Jurkat, Clone E6-1 (cell line): ENCODE measurements around the gene SCAMP2. TPM values are rescaled to one million over a fixed set of nuclear protein-coding genes. Genes with fewer than 3 reads are reported as not detected.
"Not testable (repeated sequence)": the region's sequence is repeated elsewhere in the genome, so short reads cannot be mapped to it uniquely, and the experiment has no call there.

Source experiments
- DNase-seq: peaks from one replicate; pipeline ENCODE4 v3.0.0-alpha.2; 2011; ENCODE audit warnings: low read depth, low spot score
- H3K4me3 ChIP-seq: 2 replicates; pipeline ENCODE4 v1.5.1; 2011; ENCODE audit warnings: mild to moderate bottlenecking, low read length, control low read depth, moderate library complexity
- polyA plus RNA-seq: library from polyadenylated mRNA; unstranded; fragments of >200 nt; gene quantifications from one replicate; pipeline ENCODE4 v1.2.1, GENCODE V29; 2012; ENCODE audit warnings: missing spikeins; ENCODE audit not compliant: insufficient read length, insufficient read depth

Gene SCAMP2, protein sequence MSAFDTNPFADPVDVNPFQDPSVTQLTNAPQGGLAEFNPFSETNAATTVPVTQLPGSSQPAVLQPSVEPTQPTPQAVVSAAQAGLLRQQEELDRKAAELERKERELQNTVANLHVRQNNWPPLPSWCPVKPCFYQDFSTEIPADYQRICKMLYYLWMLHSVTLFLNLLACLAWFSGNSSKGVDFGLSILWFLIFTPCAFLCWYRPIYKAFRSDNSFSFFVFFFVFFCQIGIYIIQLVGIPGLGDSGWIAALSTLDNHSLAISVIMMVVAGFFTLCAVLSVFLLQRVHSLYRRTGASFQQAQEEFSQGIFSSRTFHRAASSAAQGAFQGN
- 70.9 TPM for polyA plus RNA-seq

DNA sequence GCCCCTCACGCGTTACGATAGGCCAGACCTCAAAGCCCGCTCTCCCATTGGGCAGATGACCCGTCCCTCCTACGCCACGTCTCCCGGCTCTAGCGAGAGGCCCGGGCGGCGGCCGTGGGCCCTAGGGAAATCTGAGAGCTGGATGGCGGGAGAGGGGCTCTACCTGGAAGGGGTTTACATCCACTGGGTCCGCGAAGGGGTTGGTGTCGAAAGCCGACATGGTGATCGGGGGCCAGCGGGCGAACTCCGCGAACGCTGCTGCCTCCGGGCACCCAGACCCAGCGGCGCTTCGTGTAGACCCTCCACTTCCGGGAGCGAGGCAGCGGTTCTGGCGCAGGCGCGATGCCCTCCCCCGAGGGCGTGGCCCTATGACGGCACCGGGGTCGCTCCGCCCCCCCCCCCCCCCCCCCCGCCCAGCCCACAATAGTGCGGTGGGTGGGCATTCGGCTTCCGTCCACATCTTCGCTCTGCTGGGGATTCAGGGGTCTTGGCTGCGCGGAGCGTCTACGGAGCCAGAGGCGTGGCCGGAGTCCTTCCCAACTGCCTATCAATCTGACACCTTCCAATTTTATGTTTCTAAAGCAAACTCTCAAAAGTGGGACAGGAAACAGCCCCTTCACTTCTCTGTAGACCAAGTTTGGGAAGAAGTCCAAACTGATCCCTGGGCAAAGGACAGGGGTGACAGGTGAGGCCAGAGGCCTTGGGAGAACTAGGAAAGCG is at the start of gene SCAMP2:
Gene SCAMP2, minus strand, starts transcription at position 330 of the 720 bp plus-strand sequence. Its CDS starts 110 bp downstream, at position 220.
- H3K4me3 ChIP-seq = peak within 1 kb of the TSS; percentile 91
- peak; percentile 92 for DNase-seq

DNA sequence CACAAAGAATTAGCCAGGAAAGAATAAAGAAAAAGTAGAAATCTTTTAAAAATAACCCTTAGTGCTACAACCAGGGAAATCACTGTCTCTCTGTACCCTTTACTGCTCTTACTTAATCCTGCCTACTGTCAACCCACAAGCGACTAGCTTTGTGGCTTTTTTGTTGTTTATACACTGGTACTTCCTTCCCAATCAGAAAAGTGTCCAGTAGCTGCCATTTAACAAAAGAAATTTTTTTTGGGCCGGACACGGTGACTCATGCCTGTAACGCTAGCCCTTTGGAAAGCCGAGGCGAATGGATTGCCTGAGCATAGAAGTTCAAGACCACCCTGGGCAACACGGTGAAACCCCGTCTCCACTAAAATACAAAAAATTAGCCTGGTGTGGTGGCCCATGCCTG is 47.3 kb upstream of the SCAMP2 start:
- no peak for DNase-seq
- H3K4me3 ChIP-seq = no peak overlapping the region

DNA sequence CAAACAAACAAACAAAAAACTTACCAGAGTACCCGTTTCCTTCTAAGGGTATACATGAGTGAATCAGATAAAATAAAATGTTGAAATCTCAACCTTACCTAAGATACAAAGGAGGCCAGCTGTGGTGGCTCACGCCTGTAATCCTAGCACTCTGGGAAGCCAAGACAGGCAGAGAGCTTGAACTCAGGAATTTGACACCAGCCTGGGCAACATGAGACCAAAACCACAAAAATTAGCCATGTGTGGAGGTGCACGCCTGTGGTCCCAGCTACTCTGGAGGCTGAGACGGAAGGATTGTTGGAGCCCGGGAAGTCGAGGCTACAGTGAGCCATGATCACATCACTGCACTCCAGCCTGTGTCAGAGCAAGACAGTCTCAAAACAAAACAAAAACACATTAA is 44.5 kb upstream of the SCAMP2 start:
- H3K4me3 ChIP-seq = no peak overlapping the region
- DNase-seq = no peak

DNA sequence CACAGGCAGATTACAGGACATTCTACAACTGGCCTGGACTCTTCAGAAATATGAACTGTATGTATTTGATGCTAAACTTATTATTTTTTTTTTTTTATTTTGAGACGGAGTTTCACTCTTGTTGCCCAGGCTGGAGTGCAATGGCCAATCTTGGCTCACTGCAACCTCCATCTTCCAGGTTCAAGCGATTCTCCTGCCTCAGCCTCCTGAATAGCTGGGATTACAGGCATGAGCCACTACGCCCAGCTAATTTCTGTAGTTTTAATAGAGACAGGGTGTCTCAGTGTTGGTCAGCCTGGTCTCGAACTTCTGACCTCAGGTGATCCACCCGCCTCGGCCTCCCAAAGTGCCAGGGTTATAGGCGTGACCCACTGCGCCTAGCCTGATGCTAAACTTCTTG is 40.6 kb upstream of the SCAMP2 start:
- not testable (repeated sequence) for H3K4me3 ChIP-seq, DNase-seq

DNA sequence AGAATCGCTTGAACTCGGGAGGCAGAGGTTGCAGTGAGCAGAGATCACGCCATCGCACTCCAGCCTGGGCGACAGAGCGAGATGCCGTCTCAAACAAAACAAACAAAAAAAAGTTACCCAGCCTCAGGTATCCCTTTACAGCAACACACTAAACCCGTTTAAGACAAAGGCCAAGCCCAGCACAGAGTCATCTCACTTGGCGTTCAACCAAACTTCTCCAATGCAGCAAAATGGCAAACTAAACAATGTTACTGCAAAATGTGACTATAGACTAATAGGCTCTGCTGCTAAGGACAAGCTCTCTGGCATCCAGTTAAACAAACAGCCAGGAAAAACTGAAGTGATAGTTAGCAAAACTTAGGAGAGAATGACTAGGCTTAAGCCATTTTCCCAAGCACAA is 39.9 kb upstream of the SCAMP2 start:
- no peak for DNase-seq
- H3K4me3 ChIP-seq = no peak overlapping the region

DNA sequence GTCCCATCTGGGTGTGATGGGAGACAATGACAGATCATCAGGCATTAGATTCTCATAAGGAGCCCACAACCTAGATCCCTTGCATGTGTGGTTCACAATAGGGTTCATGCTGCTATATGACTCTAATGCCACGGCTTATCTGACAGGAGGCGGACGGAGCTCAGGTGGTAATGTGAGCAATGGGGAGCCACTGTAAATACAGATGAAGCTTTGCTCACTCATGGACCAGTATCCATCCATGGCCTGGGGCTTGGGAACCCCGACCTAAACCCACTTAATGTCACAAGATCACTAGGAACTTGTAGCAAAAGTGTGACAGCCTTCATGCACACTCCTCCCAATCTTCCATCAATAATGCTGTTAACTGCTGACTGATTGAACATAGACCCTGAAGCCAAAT is 35.5 kb upstream of the SCAMP2 start:
- DNase-seq = no peak
- H3K4me3 ChIP-seq = no peak overlapping the region

DNA sequence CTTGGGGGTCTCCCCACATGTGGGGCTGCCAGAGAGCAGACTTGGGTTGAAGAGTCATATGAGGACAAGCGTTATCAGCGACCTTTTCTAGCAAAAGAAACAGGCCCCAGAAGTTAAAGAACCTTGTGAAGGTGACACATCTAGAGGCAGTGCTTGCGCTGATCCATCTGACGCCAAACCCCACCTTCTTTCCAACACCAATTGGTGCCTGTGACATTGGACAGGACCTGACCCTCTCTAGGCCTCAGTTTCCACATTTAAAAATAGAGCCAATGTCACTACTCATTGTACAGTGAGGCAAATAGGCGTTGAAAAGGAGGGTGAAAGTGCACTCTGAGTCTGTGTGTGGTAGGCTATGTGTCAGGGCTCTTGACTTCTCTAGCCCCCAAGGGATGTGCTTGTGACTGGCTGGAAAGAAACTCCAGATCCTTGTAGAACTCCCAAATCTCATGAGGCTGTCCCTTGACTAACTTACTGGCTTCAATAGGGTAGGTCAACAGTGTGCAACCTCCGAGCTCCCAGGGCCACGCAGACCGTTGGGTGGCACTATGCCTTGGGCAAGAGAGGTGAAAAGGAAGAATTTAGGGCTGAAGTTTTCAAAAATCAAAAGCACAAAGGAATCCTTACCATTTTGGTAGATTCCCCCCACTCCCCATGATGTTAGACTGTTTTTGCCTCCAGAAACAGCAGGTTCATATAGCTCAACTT is 34.2 kb upstream of the SCAMP2 start:
- H3K4me3 ChIP-seq = peak overlapping the region; percentile 57
- no peak for DNase-seq

DNA sequence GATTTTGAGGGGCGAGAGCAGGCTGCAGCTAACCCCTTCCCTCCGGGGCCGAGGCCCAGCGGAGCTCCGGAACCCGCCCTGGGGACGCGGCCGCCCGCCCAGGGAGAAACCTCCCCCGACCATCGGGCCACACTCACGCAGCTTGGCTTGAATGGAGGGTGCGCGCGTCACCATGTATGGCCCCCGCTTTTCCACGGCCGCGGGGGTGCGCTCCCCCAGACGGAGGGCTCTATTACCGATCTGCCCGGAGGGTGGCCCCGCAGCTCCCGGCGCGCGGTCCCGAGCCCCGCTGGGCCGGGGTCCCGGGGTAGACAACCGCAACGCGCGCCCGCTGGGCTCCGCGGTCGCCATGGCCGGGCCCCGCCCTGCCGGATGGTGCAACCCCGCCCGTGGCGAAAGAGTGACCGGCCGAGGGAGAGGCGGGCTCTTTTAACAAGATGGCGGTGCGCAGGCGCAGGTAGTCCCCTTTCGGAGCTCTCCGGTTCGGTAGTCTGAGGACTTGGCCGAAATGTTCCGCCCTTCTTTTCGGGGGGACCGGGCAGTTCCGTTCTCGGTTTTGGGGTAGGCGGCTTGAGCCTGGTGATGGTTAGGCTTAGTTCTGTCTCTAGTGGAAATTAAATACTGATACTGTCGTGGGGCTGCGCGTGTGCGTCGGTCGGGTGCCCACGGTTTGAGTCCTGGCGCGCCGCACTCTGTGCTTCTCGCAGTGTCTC is 33.4 kb upstream of the SCAMP2 start, which contains the start of gene FAM219B:
Gene FAM219B, minus strand, starts transcription at position 402 of the 713 bp plus-strand sequence. Its CDS starts 51 bp downstream, at position 351.
- H3K4me3 ChIP-seq = peak within 1 kb of the TSS; percentile 57
- DNase-seq = no peak

DNA sequence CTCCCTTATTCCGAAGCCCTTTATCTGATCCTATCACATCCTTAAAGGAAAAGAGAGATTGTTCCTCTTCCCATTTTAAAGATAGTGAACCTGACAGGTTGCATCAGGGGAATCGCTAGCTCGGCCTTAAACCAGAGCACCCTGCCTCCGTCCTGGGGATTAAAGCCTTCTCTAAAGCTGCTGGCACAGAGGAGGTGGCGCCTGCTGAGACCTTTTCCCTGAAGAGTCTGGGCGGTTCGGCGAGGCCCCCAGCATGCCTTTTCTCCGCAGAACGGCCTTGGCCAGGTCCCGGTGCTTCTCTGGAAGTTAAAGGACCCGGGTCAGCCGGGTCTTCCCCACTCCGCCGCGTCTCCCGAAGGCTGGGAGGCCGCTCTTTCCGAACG is 32.9 kb upstream of the SCAMP2 start:
- DNase-seq = no peak

DNA sequence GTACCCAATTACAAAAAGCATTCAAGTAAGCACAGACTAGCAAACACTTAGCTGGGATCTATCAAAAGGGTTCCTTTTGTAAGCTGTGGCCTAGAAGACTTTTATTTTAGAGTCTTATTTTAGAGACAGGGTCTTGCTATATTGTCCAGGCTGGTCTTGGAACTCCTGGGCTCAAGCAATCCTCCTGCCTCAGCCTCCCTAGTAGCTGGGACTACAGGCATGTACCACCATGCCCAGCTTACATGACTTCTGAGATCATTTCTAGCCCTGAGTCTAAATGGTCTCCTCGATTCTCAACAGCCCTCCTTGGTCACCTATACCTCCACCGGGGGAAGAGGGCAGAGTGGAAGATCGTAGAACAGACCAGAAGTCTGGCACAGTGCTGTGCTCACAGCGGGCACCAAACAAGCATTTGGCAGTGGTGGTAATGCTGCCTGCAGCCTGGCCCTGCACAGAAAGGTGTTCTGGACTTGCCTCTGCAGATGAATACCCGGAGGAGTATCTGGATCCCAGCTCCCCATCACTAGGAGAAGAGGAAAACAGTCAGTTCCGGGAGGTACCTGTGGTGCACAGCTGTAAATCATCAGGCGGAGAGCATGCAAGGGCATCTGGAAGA is 31.1 kb upstream of the SCAMP2 start:
- no peak overlapping the region for H3K4me3 ChIP-seq
- DNase-seq = no peak

More for the DNA sequence above, 32.9 kb upstream of the SCAMP2 start:
- peak overlapping the region; percentile 57 for H3K4me3 ChIP-seq

DNA sequence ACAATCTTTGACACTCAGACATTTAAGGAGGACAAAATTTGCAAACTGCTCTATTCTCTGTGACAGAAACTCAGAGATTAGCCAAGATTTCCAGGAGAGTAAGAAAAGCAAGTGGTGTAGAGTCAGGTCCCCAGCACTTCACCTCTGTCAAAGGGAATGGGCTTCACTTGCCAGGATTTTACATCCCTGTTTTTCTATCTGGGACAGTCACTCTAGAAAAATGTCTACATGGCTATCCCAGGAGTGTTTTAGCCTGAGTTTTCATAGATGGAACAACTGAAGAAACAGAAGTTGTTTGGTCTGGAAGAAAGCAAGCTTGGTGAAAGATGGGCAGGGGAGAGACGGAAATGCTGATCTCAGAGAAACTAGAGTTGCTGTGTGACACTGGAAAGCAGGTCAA is 30.5 kb upstream of the SCAMP2 start:
- no peak for DNase-seq
- no peak overlapping the region for H3K4me3 ChIP-seq

DNA sequence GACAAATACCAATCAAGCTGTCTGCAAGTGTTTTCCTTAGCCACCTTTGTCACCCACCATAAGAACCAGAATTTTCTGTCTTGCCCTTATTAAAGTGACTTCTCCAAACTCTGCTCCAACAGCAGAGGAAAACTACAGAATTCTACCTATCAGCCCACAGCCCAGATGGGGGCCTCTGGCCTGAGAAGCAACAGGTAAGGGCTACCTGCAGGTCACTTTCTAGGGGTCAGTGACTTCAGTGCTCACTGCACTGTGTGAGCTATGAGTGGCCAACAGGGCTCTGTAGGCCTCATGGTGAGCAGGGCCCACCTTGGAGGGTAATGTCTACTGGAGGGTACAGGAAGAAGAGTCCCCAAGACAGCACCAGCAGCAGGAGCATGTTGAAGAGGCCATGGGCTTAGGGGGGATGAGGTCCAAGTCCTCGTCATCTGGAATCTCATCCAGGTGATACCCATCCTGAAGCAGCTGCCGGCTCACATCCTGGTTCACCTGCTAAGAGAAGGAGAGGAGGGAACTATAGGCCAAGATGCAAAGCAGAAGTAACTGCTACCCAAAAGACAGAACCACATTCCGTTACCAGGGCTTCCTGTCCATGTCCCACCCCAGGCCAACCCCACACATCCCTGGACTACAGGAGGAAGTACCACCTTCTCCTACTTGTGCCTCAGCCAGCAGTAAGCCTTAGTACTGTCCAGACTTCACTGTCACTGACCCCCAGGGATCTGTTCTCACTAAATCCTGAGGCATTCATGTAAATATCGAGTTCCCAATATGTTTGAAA is 29.3 kb upstream of the SCAMP2 start:
- DNase-seq = no peak
- no peak overlapping the region for H3K4me3 ChIP-seq

DNA sequence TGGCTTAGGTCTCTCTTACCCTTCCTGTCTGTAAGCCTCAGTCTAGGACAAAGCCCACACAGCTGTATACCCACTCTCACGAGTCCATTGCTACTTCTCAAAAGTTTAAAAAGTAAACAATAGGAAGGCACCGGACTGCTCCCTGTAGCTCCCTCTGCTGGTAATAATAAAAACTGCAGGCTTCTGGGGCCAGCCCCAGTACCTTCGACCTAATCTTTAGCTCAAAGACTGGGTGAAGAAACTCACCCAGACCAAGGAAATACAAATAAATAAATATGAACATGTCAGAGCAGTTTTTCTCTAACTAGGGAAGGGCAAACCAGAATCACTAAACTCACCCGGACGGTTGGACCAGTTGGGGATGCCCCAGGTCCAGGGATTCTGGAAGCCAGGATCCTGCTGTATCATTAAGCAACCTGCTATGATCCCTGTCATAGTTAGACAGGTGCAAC is 28.5 kb upstream of the SCAMP2 start:
- peak; percentile 43 for DNase-seq

DNA sequence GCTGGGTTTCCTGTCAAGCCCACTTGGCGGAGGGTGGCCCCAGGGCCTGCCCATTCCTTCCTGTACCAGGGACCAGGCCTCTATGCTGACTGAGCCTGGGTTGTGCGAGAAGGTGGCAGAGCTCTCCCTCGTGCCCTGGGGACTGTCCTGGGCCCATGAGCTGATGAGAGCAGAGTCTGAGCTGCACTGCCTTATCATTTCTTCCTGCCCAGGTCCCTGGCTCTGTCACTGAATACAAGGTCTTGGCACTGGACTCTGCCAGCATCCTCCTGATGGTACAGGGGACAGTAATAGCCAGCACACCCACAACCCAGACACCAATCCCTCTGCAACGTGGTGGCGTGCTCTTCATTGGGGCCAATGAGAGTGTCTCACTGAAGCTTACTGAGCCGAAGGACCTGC is 24.1 kb upstream of the SCAMP2 start:
- no peak overlapping the region for H3K4me3 ChIP-seq
- DNase-seq = no peak

More for the DNA sequence above, 28.5 kb upstream of the SCAMP2 start:
- no peak overlapping the region for H3K4me3 ChIP-seq

DNA sequence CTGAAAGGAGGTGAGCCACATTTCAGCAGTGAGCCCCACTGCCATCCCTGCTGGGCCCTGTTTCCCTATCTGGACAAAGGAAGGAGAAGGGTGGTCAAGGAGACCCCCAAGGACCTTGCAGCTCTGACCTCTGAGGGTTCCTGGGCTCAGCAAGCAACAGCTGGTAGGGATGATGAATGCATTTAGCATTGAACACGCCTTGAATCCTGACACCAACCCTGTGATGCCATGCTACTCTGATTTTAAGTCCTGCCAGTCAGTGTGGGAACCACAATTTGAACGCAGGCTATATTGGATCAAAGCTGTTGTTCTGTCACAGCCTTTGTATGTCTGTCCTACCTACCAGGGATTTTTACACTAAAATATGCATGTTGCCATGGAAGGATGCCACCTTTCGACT is 23.2 kb upstream of the SCAMP2 start:
- H3K4me3 ChIP-seq = no peak overlapping the region
- no peak for DNase-seq

DNA sequence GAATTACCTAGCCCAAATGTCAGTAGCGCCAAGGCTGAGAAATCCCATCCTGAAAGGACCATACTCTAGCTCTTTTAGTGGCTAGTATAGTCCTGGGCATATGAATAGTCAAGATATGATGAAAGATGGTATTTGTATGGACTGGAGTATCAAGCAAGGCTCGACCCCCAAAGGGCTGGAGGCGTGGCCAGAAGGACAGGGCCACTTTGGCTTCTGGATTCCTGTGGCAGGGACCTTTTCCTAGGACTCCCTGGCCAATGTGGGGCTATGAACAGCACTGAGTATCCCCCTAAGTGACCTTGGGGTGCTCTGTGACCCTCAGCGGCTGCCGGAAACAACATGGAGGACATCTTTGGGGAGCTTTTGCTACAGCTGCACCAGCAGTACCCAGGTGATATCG is 22.7 kb upstream of the SCAMP2 start:
- DNase-seq = no peak
- H3K4me3 ChIP-seq = no peak overlapping the region

DNA sequence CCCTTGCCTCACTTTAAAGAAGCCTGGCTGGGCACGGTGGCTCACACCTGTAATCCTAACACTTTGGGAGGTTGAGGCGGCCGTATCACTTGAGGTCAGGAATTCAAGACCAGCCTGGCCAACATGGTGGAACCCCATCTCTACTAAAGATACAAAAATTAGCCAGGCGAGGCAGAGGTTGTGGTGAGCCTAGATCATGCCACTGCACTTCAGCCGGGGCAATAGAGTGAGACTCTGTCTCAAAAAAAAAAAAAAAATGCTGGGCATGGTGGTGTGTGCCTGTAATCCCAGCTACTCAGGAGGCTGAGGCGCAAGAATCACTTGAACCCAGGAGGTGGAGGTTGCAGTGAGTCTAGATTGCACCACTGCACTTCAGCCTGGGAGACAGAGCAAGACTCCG is 21.2 kb upstream of the SCAMP2 start:
- not testable (repeated sequence) for DNase-seq, H3K4me3 ChIP-seq

DNA sequence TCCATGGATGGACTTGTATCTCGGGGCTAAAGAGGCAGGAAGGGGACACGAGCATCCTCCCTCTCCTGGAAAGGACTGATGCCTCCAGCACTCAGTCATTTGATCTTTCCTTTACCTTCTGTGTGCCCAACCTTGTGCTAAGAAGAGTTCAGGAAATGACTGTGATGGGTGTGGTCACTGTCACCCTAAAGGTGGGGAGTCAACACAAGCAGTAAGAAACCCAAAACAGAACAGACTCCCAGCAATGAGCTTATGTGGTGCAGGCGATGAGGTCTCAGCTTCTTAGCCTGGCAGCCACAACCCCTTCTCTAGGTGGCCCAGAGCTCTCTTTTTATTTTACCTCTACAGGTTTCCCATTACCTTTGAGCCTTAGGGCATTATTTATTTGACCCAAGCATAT is 20.5 kb upstream of the SCAMP2 start:
- no peak overlapping the region for H3K4me3 ChIP-seq
- no peak for DNase-seq
